HFF-Myc (cell line): ENCODE results near the gene CHN1.

Experiments
- DNase-seq: peaks from one replicate; pipeline ENCODE4 v3.0.0-alpha.2; 2011; ENCODE audit warnings: low read depth; ENCODE audit errors: extremely low read depth
- H3K4me3 ChIP-seq: replicated peaks from 2 replicates; pipeline ENCODE4 v1.5.1; 2011; ENCODE audit warnings: low read depth, mild to moderate bottlenecking, control low read depth, low read length
- TF ChIP-seq, protein P1 (sequence below): IDR thresholded peaks from 2 replicates; pipeline ENCODE4 v1.5.1; 2012; ENCODE audit warnings: mild to moderate bottlenecking, low read depth, low read length, control low read depth; ENCODE audit errors: missing control alignments

Gene CHN1

DNA sequence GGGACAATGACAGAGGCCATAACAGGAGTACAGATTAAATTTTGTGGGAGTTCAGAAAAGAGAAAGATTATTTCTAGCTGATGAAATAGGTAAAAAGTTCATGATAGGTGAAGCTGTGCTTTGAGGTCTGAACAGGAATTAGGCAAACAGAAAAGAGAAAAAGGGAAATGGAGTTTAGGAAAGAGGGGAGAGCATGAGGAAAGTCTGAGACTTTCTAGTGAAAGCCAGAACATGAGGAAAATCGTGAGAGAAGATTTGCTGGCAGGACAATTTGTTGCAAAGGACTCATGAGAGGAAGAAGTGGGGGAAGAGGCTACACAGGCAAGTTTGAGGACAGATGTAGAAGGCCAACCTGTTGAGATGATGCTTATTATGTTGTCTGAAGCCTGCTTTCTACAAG lies 6.3 kb upstream of the CHN1 start:
- TF ChIP-seq, protein P1, sequence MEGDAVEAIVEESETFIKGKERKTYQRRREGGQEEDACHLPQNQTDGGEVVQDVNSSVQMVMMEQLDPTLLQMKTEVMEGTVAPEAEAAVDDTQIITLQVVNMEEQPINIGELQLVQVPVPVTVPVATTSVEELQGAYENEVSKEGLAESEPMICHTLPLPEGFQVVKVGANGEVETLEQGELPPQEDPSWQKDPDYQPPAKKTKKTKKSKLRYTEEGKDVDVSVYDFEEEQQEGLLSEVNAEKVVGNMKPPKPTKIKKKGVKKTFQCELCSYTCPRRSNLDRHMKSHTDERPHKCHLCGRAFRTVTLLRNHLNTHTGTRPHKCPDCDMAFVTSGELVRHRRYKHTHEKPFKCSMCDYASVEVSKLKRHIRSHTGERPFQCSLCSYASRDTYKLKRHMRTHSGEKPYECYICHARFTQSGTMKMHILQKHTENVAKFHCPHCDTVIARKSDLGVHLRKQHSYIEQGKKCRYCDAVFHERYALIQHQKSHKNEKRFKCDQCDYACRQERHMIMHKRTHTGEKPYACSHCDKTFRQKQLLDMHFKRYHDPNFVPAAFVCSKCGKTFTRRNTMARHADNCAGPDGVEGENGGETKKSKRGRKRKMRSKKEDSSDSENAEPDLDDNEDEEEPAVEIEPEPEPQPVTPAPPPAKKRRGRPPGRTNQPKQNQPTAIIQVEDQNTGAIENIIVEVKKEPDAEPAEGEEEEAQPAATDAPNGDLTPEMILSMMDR, result no peak
- H3K4me3 ChIP-seq, result no peak overlapping the region
- DNase-seq, result no peak

DNA sequence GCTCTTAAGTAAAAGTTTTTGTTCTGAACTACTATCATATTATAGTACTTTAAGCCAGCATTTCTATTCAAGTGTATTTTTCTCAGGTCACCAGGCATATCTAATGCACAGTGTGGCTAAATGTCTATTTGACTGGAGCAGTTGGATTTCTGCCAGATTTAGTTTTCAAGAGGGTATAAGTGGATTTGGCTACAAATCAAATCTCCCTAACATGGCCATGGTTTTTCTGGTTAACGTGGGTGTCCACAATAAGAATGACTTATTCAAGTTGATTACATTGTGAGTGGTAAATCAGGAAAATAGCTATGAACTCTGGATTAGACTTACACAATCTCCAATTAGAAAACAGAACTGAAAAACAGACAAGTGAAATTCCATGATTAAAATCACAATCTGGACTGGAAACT lies 5.7 kb upstream of the CHN1 start:
- DNase-seq, result no peak
- TF ChIP-seq, protein P1, result no peak
- H3K4me3 ChIP-seq, result no peak overlapping the region

DNA sequence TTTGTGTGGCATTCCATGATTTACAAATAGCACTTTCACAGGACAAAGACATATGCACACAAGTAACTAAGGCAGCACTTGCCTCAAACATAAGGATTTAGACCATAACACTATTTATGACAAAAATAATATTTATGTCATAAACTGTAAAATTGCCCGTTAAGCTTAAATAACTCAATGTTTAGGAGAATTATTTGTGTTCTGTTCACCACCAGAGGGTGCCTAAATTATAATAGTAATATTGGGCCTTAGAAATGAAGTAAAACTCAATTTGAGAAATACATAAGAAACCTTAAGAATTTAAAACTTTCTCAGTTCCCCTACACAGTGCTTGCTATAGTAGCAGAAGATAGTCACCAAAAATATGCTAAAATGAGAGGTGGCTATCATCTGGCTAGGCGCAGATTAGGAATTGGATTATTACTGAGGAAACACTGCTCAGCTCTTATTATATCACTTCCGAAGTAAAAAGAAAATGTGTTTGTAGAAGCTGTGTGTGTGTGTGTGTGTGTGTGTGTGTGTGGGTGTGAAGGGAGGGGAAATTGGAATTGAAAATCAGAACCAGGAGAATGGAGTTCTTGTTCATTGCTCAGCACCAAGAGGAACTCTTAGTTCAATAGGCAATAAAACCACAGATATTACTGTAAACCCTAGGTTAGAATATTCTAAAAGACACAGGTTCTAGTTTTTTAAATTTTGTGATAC lies 4.9 kb upstream of the CHN1 start:
- no peak overlapping the region for H3K4me3 ChIP-seq
- DNase-seq, result no peak
- TF ChIP-seq, protein P1, result no peak

DNA sequence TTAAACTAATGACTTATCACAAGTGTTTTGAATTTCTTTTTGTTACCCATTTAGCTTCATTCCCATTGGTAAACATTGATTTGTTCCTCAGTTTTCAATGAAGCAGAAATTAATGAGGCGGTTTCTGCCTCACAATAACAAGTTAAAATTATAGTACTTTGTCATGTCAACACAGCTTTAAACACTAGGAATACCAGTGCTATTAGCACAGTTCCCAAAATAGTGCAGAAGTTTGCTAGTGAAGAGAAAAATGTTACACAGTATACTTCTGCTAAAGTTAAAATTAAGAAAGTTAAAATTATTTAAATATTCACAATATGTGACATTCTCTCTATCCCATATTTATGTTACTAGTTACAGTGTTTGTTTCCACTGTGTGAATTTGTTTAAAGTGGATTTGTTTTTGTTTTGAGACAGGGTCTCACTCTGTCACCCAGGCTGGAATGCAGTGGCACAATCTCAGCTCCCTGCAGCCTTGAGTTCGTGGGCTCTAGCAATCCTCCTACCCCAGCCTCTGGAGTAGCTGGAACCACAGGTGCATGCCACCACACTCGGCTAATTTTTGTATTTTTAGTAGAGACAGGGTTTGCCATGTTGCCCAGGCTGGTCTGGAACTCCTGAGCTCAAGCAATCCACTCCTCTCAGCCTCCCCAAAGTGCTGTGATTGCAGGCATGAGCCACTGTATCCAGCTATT lies 3.8 kb upstream of the CHN1 start:
- TF ChIP-seq, protein P1, result no peak
- DNase-seq, result no peak

DNA sequence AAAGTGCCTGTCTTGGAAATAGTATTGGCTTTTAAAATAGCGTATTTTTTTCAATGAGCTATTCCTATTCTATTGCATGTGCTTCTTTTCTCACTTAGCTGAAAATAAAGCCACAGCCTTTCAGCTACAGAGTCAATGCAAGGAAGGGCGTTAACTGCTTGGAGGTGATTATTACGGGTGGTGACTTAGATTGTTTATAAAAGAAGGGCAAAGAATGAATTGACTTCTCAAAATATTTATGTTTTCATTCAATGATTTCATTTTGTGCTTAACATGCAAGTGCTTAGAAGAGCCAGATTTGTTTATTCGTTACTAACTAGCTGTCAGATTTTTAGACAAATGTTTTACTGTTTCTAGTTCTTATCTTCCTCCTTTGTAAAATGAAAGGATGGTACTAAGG lies 2.8 kb upstream of the CHN1 start:
- H3K4me3 ChIP-seq, result no peak overlapping the region
- DNase-seq, result no peak
- TF ChIP-seq, protein P1, result no peak

More for the DNA sequence above, 3.8 kb upstream of the CHN1 start:
- no peak overlapping the region for H3K4me3 ChIP-seq

DNA sequence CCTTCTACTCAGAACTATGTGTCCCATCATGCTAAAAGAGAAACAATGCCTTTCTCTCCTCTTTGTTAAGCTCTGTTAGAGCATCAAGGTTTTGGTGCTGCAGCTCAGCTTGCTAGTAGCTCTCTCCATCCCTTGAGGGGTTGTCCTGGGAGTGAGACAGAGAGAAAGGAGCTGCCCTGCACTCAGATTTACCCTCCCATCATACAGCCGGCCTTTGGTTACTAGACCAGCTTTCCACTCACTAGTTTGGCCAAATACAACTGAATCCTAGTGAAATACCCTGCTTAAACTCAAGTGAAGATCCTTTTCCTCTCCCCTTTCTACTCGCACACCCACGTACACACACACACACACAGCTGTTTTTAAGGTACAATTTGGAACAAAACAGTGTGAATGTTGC lies 2.3 kb upstream of the CHN1 start:
- TF ChIP-seq, protein P1, result no peak
- no peak overlapping the region for H3K4me3 ChIP-seq
- no peak for DNase-seq

DNA sequence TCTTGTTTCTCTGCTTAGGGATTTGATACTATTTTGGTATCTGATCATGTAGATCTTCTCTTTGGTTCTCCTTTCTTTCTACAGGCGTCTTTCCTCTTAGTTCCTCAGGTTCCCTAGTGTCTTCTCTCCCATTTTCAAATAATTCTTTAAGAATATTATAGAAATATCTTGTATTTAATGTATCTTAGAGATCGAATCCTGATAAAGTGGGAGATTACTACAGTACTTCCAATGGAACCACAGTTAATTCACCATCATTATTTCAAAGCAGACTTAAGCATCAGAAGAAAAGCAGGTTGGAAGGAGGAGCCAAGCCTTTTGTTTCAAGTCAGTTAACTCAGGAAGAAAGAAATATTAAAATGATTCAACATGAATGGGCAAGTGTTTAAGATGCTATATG lies 1.1 kb upstream of the CHN1 start:
- no peak overlapping the region for H3K4me3 ChIP-seq
- no peak for DNase-seq
- TF ChIP-seq, protein P1, result no peak
